ENCODE measurements around the gene ATP6AP2. TPM values are rescaled to one million over a fixed set of nuclear protein-coding genes. Genes with fewer than 3 reads are reported as not detected.
"Not testable (repeated sequence)": the region's sequence is repeated elsewhere in the genome, so short reads cannot be mapped to it uniquely, and the experiment has no call there.

Gene ATP6AP2
- total RNA-seq, 1 donor from 2014 or later: 130 TPM

DNA sequence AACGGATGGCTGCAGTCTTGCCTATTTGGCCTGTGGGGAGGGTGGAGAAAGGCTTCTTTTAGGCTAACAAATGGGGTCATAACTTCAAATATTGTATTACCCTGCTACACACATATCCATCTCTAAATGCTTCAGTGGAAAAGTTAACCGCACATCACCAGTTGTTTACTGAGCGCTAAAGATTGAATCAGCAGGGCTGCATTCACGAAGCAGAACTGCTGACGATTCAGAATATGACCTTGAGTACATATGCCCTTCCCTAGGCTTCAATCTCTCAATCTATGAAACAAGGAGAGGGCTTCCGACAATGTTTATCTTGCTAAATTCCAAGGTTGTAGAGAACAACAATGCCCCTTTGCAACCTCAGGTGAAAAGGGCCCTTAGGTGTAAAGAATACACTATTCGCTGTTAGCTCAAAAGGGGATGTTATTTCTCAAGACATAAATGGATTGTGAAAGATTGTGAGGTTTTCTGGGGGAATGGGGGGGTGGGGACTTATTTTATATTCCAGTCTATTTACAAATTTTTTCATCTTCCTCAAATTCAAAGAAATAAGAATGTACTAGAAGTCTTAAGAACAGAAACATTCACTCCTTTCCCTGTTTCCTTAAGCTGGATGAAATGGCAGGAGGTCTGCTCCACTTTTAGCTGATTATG is 2.6 kb upstream of the ATP6AP2 start:
- no peak overlapping the region for H3K27ac ChIP-seq
- H3K36me3 ChIP-seq: no peaks in the 10 kb centered on the region
- TF ChIP-seq, protein P1, sequence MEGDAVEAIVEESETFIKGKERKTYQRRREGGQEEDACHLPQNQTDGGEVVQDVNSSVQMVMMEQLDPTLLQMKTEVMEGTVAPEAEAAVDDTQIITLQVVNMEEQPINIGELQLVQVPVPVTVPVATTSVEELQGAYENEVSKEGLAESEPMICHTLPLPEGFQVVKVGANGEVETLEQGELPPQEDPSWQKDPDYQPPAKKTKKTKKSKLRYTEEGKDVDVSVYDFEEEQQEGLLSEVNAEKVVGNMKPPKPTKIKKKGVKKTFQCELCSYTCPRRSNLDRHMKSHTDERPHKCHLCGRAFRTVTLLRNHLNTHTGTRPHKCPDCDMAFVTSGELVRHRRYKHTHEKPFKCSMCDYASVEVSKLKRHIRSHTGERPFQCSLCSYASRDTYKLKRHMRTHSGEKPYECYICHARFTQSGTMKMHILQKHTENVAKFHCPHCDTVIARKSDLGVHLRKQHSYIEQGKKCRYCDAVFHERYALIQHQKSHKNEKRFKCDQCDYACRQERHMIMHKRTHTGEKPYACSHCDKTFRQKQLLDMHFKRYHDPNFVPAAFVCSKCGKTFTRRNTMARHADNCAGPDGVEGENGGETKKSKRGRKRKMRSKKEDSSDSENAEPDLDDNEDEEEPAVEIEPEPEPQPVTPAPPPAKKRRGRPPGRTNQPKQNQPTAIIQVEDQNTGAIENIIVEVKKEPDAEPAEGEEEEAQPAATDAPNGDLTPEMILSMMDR (IDR thresholded peaks at IDR 0.05): no peak
- H3K4me1 ChIP-seq: peaks cover 11% of the 10 kb centered on the region
- intact Hi-C loops (cut with DNase I): no loop called here
- DNase-seq (no peak), ATAC-seq (no peak)
- no peak overlapping the region for H3K4me3 ChIP-seq
- H3K27me3 ChIP-seq (ENCODE audit: low read depth): no peaks in the 10 kb centered on the region
- no peaks in the 10 kb centered on the region for H3K9me3 ChIP-seq

GRCh38 chrX:40579141-40579540 is 1.6 kb upstream of the ATP6AP2 start:
- DNase-seq: no peak
- intact Hi-C loops (cut with DNase I): no loop called here
- ATAC-seq: no peak
- H3K36me3 ChIP-seq: no peaks in the 10 kb centered on the region
- no peaks in the 10 kb centered on the region for H3K27me3 ChIP-seq (ENCODE audit: low read depth)
- no peak overlapping the region for H3K4me3 ChIP-seq
- peaks cover 11% of the 10 kb centered on the region for H3K4me1 ChIP-seq
- TF ChIP-seq, protein P1 (IDR thresholded peaks at IDR 0.05): no peak
- no peaks in the 10 kb centered on the region for H3K9me3 ChIP-seq
- H3K27ac ChIP-seq: no peak overlapping the region

DNA sequence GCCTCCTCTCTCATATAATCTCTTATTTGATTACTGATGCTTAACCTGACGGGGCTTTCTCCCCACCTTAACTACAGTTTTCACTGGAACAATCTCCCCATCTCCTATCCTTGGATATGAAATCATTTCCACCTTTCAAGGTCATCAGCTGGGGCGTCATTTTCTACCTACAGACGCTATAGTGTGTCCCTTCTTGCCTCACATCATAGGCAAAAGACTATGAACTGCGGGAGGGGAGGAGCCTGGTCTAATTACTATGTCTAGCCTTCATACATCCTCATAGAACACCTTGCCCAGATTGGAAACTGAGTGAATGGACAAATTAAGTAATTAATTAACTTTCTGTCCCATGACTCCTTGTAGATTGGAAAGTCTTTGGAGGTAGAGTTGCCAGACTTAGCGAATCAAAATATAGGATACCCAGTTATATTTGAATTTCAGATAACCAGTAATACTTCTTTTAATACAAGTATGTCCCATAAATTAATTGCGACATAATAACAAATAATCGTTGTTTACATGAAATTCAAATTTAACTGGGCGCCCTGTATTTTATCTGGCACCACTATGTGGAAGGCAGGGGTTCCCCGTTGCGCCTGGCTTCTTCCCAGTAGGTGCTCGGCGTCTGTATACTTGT is 752 bp upstream of the ATP6AP2 start:
- no peaks in the 10 kb centered on the region for H3K27me3 ChIP-seq (ENCODE audit: low read depth)
- peaks cover 11% of the 10 kb centered on the region for H3K4me1 ChIP-seq
- ATAC-seq (peak; percentile 67 to 78), DNase-seq (no peak)
- H3K9me3 ChIP-seq: no peaks in the 10 kb centered on the region
- intact Hi-C loops (cut with DNase I): no loop called here
- TF ChIP-seq, protein P1 (IDR thresholded peaks at IDR 0.05): no peak
- H3K36me3 ChIP-seq: no peaks in the 10 kb centered on the region
- peak overlapping the region; percentile 92 for H3K27ac ChIP-seq
- peak overlapping the region; percentile 69 for H3K4me3 ChIP-seq

DNA sequence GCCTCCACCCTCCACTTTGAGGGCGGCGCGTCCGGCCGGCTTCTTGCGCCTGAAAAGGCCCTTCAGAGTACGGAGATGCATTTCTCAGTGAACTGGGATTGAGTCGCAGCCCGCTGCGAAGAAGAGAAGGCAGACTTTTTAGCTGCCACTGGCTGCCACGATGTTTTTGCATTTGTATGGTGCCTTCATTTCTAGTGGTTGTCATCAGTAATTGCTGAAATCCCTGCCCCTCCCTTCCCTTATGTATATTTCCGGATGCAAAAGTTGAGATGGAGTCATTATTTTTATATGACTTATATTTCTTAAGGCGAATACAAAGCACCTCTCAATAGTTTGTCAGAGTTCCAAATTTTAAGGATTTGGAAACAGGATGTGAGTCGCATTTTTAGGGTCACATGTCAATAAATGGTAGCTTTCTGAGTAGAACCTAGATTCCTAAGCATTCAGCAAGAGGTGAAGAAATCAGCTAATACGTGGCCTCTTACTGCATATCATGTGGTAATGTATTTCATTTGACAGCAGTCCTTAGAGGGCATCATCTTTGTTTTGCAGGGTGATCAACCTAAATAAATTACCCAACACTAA is 658 bp downstream of the ATP6AP2 start:
- Histone ChIP-seq H3K4me1 (peaks cover 11% of the 10 kb centered on the region), H3K9me3 (no peaks in the 10 kb centered on the region), H3K27ac (peak overlapping the region; percentile 92), H3K27me3 (ENCODE audit: low read depth) (no peaks in the 10 kb centered on the region), H3K36me3 (no peaks in the 10 kb centered on the region), H3K4me3 (peak overlapping the region; percentile 69)
- ATAC-seq: no peak
- DNase-seq: no peak
- intact Hi-C loops (cut with DNase I): no loop called here
- TF ChIP-seq, protein P1 (IDR thresholded peaks at IDR 0.05): no peak

DNA sequence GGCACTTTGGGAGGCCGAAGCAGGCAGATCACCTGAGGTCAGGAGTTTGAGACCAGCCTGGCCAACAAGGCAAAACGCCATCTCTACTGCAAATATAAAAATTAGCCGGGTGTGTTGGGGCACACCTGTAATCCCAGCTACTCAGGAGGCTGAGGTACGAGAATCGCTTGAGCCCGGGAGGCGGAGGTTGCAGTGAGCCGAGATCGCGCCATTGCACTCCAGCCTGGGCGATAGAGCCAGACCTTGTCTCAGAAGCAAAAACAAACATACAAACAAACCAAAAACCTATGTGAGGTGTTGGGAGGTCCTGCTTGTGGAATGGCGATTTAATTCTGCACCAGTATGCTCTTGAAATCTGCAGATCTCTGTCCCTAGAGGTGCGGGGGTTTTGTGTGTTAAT is 1.4 kb downstream of the ATP6AP2 start:
- H3K36me3 ChIP-seq; H3K4me3 ChIP-seq; H3K9me3 ChIP-seq; intact Hi-C loops (cut with DNase I); DNase-seq; H3K27me3 ChIP-seq (ENCODE audit: low read depth); ATAC-seq; H3K27ac ChIP-seq: not testable (repeated sequence)
- peaks cover 11% of the 10 kb centered on the region for H3K4me1 ChIP-seq

DNA sequence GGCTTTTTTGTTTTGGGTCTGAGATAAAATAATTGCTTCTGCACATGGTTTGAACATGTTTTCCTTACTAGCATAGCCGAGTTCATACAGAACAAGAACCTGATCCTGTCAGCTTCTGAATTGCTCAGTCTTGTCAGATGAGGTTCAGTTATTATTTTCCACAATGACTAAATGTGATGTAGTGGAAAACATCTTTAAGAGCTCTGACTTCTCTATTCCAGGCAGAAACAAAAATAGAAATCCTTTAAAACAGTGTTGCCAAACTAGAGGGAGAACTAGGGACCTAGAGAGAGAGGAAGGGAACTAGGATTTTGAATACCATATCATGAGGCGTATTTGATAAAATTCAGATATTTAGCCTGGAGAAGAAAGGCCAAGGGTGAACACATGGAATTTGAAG is 2.0 kb downstream of the ATP6AP2 start:
- Histone ChIP-seq H3K9me3 (no peaks in the 10 kb centered on the region), H3K27ac (no peak overlapping the region), H3K4me1 (peaks cover 11% of the 10 kb centered on the region), H3K4me3 (no peak overlapping the region), H3K36me3 (no peaks in the 10 kb centered on the region), H3K27me3 (ENCODE audit: low read depth) (no peaks in the 10 kb centered on the region)
- ATAC-seq: no peak
- intact Hi-C loops (cut with DNase I): no loop called here
- DNase-seq: no peak
- TF ChIP-seq, protein P1 (IDR thresholded peaks at IDR 0.05): no peak

GRCh38 chrX:40587623-40588022 is 6.9 kb downstream of the ATP6AP2 start:
- DNase-seq; intact Hi-C loops (cut with DNase I); H3K4me3 ChIP-seq; H3K9me3 ChIP-seq; H3K27ac ChIP-seq; H3K27me3 ChIP-seq (ENCODE audit: low read depth); H3K4me1 ChIP-seq; ATAC-seq: not testable (repeated sequence)
- peaks cover 26% of the 10 kb centered on the region for H3K36me3 ChIP-seq

- H3K27ac ChIP-seq; H3K4me1 ChIP-seq; DNase-seq; H3K4me3 ChIP-seq; H3K9me3 ChIP-seq; H3K27me3 ChIP-seq (ENCODE audit: low read depth); intact Hi-C loops (cut with DNase I); ATAC-seq: not testable (repeated sequence)
- peaks cover 29% of the 10 kb centered on the region for H3K36me3 ChIP-seq
These were observed 9.0 kb downstream of the ATP6AP2 start for GRCh38 chrX:40589616-40590321.
